Measurements from ENCODE around the gene FAF2.
A peak's percentile ranks its signal among the peaks of the same experiment; 100 is the strongest.

Gene FAF2

GRCh38 chr5:176420086-176420485 lies 28.1 kb upstream of the FAF2 start:
- TF ChIP-seq, protein P1, sequence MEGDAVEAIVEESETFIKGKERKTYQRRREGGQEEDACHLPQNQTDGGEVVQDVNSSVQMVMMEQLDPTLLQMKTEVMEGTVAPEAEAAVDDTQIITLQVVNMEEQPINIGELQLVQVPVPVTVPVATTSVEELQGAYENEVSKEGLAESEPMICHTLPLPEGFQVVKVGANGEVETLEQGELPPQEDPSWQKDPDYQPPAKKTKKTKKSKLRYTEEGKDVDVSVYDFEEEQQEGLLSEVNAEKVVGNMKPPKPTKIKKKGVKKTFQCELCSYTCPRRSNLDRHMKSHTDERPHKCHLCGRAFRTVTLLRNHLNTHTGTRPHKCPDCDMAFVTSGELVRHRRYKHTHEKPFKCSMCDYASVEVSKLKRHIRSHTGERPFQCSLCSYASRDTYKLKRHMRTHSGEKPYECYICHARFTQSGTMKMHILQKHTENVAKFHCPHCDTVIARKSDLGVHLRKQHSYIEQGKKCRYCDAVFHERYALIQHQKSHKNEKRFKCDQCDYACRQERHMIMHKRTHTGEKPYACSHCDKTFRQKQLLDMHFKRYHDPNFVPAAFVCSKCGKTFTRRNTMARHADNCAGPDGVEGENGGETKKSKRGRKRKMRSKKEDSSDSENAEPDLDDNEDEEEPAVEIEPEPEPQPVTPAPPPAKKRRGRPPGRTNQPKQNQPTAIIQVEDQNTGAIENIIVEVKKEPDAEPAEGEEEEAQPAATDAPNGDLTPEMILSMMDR (IDR thresholded peaks at IDR 0.05; ENCODE audit: low read length, missing control alignments): no peak
- H3K4me3 ChIP-seq (replicated peaks; ENCODE audit: low read depth, low read length): no peak overlapping the region
- DNase-seq (ENCODE audit: low read depth): no peak

GRCh38 chr5:176420972-176421544 lies 27.1 kb upstream of the FAF2 start:
- TF ChIP-seq, protein P1 (IDR thresholded peaks at IDR 0.05; ENCODE audit: low read length, missing control alignments): no peak
- H3K4me3 ChIP-seq (replicated peaks; ENCODE audit: low read depth, low read length): no peak overlapping the region
- no peak for DNase-seq (ENCODE audit: low read depth)

- no peak for DNase-seq (ENCODE audit: low read depth)
- TF ChIP-seq, protein P1 (IDR thresholded peaks at IDR 0.05; ENCODE audit: low read length, missing control alignments): no peak
- no peak overlapping the region for H3K4me3 ChIP-seq (replicated peaks; ENCODE audit: low read depth, low read length)
These were observed 24.0 kb upstream of the FAF2 start for GRCh38 chr5:176424181-176424580.

- DNase-seq (ENCODE audit: low read depth): no peak
- TF ChIP-seq, protein P1 (IDR thresholded peaks at IDR 0.05; ENCODE audit: low read length, missing control alignments): no peak
- no peak overlapping the region for H3K4me3 ChIP-seq (replicated peaks; ENCODE audit: low read depth, low read length)
These were observed 23.0 kb upstream of the FAF2 start for GRCh38 chr5:176425138-176425537.

DNA sequence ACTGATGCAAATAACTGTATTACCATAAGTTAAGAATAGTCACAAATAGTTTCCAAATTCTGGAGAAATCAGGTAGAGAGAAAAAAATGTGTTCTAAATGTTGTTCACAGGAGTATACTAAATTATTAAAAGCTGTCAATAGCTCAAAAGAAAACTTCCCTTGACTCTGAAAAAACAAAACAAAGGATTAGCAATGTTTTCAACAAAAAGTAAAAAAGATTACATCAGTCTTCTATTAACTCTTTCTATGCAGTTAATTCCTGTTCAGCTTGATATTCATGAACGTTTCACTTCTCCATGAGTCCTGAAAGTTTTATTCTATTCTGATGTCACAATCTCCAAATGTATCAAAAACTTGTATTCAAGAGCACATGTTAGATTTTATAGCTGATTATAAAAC lies 22.4 kb upstream of the FAF2 start:
- no peak overlapping the region for H3K4me3 ChIP-seq (replicated peaks; ENCODE audit: low read depth, low read length)
- TF ChIP-seq, protein P1 (IDR thresholded peaks at IDR 0.05; ENCODE audit: low read length, missing control alignments): no peak
- DNase-seq (ENCODE audit: low read depth): no peak

DNA sequence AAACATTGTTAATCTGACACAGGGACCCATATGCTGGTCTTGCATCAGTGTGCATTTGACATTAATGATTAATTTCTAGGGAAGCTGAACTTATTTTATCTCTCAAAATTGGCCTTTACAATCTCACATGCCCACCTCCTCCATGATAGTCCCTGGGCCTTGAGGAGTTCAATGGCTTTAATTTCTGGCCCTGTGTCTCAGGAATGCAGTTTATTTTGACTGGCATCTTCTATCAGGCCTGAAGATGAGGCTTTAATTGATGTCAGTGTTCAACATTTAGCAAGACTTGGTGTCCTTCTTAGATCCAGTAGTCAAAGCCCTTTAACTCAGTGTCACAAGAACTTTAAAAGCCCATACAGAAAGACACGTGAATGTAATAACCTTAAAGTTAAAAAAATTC lies 21.3 kb upstream of the FAF2 start:
- no peak for DNase-seq (ENCODE audit: low read depth)
- TF ChIP-seq, protein P1 (IDR thresholded peaks at IDR 0.05; ENCODE audit: low read length, missing control alignments): no peak
- no peak overlapping the region for H3K4me3 ChIP-seq (replicated peaks; ENCODE audit: low read depth, low read length)

GRCh38 chr5:176427971-176428370 lies 20.2 kb upstream of the FAF2 start:
- DNase-seq (ENCODE audit: low read depth): peak; percentile 37
- TF ChIP-seq, protein P1 (IDR thresholded peaks at IDR 0.05; ENCODE audit: low read length, missing control alignments): no peak
- H3K4me3 ChIP-seq (replicated peaks; ENCODE audit: low read depth, low read length): no peak overlapping the region

Data from fibroblast of pulmonary artery (primary cell).